Measurements from ENCODE around the gene KRTAP27-1.

DNA sequence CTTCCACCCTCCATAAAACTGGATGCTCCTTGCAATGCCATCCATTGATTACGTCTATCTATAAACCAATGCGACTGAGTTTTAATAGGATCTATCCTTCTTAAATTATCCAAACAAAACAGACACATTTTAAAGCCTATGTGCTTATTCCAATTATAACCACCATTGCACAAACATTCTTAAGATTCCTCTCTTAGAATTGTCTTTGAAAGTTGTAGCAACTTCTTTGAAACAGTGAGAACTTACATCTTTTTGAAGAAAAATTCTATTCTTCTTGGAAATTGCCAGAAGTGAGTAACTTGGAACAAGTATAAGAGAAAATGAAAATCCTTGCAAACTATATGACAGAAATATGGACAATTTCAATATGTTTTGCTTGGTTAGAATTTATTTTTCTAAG is 17.3 kb downstream of the KRTAP27-1 start, which contains the start of gene KRTAP26-1:
- TF ChIP-seq, protein P1, sequence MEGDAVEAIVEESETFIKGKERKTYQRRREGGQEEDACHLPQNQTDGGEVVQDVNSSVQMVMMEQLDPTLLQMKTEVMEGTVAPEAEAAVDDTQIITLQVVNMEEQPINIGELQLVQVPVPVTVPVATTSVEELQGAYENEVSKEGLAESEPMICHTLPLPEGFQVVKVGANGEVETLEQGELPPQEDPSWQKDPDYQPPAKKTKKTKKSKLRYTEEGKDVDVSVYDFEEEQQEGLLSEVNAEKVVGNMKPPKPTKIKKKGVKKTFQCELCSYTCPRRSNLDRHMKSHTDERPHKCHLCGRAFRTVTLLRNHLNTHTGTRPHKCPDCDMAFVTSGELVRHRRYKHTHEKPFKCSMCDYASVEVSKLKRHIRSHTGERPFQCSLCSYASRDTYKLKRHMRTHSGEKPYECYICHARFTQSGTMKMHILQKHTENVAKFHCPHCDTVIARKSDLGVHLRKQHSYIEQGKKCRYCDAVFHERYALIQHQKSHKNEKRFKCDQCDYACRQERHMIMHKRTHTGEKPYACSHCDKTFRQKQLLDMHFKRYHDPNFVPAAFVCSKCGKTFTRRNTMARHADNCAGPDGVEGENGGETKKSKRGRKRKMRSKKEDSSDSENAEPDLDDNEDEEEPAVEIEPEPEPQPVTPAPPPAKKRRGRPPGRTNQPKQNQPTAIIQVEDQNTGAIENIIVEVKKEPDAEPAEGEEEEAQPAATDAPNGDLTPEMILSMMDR (IDR thresholded peaks at IDR 0.05), result no peak
- TF ChIP-seq POLR2AphosphoS5 (IDR thresholded peaks at IDR 0.05), result no peak

Measured in stomach (tissue), 4 donors.